Measurements from ENCODE around the gene ALDOB. TPM values are rescaled to one million over a fixed set of nuclear protein-coding genes. Genes with fewer than 3 reads are reported as not detected.
A peak's percentile ranks its signal among the peaks of the same experiment; 100 is the strongest.

ALDOB gene
- total RNA-seq, 2 donors from 2014 or later: 0.29 TPM; not detected in 1

- Mint-ChIP-seq H3K4me3 (no peak overlapping the region), H3K36me3 (ENCODE audit: low read depth) (peaks cover 84% of the 10 kb centered on the region), H3K27ac (no peak overlapping the region), H3K9me3 (peaks cover 58% of the 10 kb centered on the region), H3K27me3 (ENCODE audit: insufficient read depth) (no peaks in the 10 kb centered on the region), H3K4me1 (peaks cover 14% of the 10 kb centered on the region)
- H3K4me1 ChIP-seq (ENCODE audit: control insufficient read depth, insufficient read depth, low read length): no peaks in the 10 kb centered on the region
- TF ChIP-seq CTCF (conservative IDR thresholded peaks at IDR 0.05): no peak
- peaks cover 59% of the 10 kb centered on the region for H3K9me3 ChIP-seq (ENCODE audit: control insufficient read depth, low read length)
- peak overlapping the region; percentile 12 for H3K4me3 ChIP-seq (ENCODE audit: low read length)
- no peak overlapping the region for H3K9ac ChIP-seq (ENCODE audit: extremely low read depth, low read length, poor library complexity, severe bottlenecking)
- H3K36me3 ChIP-seq (ENCODE audit: control insufficient read depth, insufficient read depth, low read length): peaks cover 87% of the 10 kb centered on the region
- DNase-seq: no peak
- no peak overlapping the region for H3K27ac ChIP-seq (ENCODE audit: low read depth, low read length)
- WGBS, 2 experiments (ENCODE audit: insufficient coverage in 1 of 2, insufficient read length in 1 of 2): 94 to 98% methylated on average over 7 to 8 of the region's 9 CpGs
- H3K27me3 ChIP-seq (ENCODE audit: control insufficient read depth, insufficient read depth, low read length, poor library complexity, severe bottlenecking): no peaks in the 10 kb centered on the region
Observed at GRCh38 chr9:101403516-101404285, 31.9 kb downstream of the ALDOB start.

- H3K9ac ChIP-seq (ENCODE audit: extremely low read depth, low read length, poor library complexity, severe bottlenecking): no peak overlapping the region
- Mint-ChIP-seq H3K36me3 (ENCODE audit: low read depth) (peaks cover 69% of the 10 kb centered on the region), H3K4me3 (peak overlapping the region; percentile 92), H3K27ac (no peak overlapping the region), H3K9me3 (peaks cover 28% of the 10 kb centered on the region), H3K27me3 (ENCODE audit: insufficient read depth) (no peaks in the 10 kb centered on the region), H3K4me1 (peaks cover 18% of the 10 kb centered on the region)
- H3K4me3 ChIP-seq (ENCODE audit: low read length): peak overlapping the region; percentile 86
- H3K27ac ChIP-seq (ENCODE audit: low read depth, low read length): no peak overlapping the region
- DNase-seq: no peak
- 90% methylated on average over 4 to 5 of the region's 5 CpGs for whole genome bisulfite sequencing, 2 experiments (ENCODE audit: insufficient coverage in 1 of 2, insufficient read length in 1 of 2)
- no peaks in the 10 kb centered on the region for H3K27me3 ChIP-seq (ENCODE audit: control insufficient read depth, insufficient read depth, low read length, poor library complexity, severe bottlenecking)
- H3K36me3 ChIP-seq (ENCODE audit: control insufficient read depth, insufficient read depth, low read length): peaks cover 70% of the 10 kb centered on the region
- TF ChIP-seq CTCF (conservative IDR thresholded peaks at IDR 0.05): no peak
- no peaks in the 10 kb centered on the region for H3K4me1 ChIP-seq (ENCODE audit: control insufficient read depth, insufficient read depth, low read length)
- H3K9me3 ChIP-seq (ENCODE audit: control insufficient read depth, low read length): peaks cover 41% of the 10 kb centered on the region
Observed at GRCh38 chr9:101400120-101400519, 35.5 kb downstream of the ALDOB start.

- 80 to 84% methylated on average over 2 of the region's 2 CpGs for WGBS, 2 experiments (ENCODE audit: insufficient coverage in 1 of 2, insufficient read length in 1 of 2)
- Histone ChIP-seq H3K9ac (ENCODE audit: extremely low read depth, low read length, poor library complexity, severe bottlenecking) (peak overlapping the region; percentile 79), H3K36me3 (ENCODE audit: control insufficient read depth, insufficient read depth, low read length) (peaks cover 70% of the 10 kb centered on the region), H3K9me3 (ENCODE audit: control insufficient read depth, low read length) (peaks cover 41% of the 10 kb centered on the region), H3K27ac (ENCODE audit: low read depth, low read length) (no peak overlapping the region), H3K4me1 (ENCODE audit: control insufficient read depth, insufficient read depth, low read length) (no peaks in the 10 kb centered on the region), H3K4me3 (ENCODE audit: low read length) (peak overlapping the region; percentile 86), H3K27me3 (ENCODE audit: control insufficient read depth, insufficient read depth, low read length, poor library complexity, severe bottlenecking) (no peaks in the 10 kb centered on the region)
- Mint-ChIP-seq H3K27ac (no peak overlapping the region), H3K4me1 (peaks cover 18% of the 10 kb centered on the region), H3K9me3 (peaks cover 28% of the 10 kb centered on the region), H3K36me3 (ENCODE audit: low read depth) (peaks cover 69% of the 10 kb centered on the region), H3K27me3 (ENCODE audit: insufficient read depth) (no peaks in the 10 kb centered on the region), H3K4me3 (peak overlapping the region; percentile 92)
- DNase-seq: no peak
- TF ChIP-seq CTCF (conservative IDR thresholded peaks at IDR 0.05): no peak
Observed at GRCh38 chr9:101399643-101399970, 36.0 kb downstream of the ALDOB start.

Measured in endodermal cell (in vitro differentiated cells).